GM10266 (cell line): Measurements from ENCODE around the gene EGR4.

Source experiments
- DNase-seq: peaks from one replicate; pipeline ENCODE4 v3.0.0; 2012; ENCODE audit errors: extremely low spot score
- TF ChIP-seq, protein P1 (sequence below): IDR thresholded peaks from 2 replicates; pipeline ENCODE4 v1.5.1; 2012; ENCODE audit warnings: mild to moderate bottlenecking, low read depth; ENCODE audit not compliant: control insufficient read depth, insufficient read depth; ENCODE audit errors: missing control alignments

EGR4 gene

DNA sequence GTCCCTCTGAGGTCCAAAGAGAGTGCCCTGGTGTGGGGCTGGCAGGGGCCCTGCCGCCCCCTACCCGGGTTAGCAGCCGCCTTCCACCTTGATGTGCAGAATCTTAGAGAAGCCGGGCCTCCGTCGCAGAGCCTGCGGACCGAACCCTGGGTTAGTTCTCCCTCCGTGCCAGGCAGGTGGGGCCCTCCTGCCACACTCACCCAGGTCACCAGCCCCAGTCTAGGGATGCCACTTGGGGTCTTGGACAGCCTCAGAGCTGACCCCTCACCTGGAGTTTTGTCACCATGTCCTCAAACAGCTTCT is 34.5 kb downstream of the EGR4 start:
- no peak for DNase-seq
- TF ChIP-seq, protein P1, sequence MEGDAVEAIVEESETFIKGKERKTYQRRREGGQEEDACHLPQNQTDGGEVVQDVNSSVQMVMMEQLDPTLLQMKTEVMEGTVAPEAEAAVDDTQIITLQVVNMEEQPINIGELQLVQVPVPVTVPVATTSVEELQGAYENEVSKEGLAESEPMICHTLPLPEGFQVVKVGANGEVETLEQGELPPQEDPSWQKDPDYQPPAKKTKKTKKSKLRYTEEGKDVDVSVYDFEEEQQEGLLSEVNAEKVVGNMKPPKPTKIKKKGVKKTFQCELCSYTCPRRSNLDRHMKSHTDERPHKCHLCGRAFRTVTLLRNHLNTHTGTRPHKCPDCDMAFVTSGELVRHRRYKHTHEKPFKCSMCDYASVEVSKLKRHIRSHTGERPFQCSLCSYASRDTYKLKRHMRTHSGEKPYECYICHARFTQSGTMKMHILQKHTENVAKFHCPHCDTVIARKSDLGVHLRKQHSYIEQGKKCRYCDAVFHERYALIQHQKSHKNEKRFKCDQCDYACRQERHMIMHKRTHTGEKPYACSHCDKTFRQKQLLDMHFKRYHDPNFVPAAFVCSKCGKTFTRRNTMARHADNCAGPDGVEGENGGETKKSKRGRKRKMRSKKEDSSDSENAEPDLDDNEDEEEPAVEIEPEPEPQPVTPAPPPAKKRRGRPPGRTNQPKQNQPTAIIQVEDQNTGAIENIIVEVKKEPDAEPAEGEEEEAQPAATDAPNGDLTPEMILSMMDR: no peak

DNA sequence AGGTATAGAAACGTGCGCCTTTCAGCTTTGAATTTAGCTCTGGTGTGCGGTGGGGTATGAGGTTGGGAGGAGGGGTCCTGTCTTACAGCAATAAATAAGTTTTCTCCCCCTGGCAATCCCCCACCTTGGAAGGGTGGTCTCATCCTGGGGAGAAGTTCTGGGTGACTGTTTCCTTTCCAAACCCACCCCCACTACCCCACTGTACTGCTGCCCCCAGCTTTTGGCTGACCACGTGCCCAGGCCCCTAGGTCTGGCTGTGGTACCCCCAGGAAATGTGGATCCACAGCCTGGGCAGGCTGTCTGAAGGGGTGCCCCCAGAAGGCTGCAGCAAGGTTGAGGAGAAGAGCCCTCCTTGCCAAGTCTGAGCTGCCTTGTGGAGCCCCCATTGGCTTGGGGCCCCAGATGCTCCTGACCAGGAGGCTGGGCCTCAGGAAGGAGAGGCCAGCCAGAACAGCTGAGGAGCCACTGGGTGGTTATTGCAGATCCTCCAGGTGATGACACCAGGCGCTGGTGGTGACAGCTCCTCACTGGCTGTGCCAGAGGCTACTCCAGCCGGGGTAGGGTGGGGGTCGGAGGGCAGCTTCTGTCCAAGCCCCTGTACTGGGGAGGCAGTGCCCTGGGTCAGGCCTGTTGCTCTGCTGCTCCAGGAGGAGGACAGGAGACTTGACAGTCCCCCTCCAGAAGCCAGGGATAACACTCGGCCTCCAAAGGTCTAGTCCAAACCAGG is 35.0 kb downstream of the EGR4 start:
- no peak for DNase-seq
- TF ChIP-seq, protein P1: no peak

DNA sequence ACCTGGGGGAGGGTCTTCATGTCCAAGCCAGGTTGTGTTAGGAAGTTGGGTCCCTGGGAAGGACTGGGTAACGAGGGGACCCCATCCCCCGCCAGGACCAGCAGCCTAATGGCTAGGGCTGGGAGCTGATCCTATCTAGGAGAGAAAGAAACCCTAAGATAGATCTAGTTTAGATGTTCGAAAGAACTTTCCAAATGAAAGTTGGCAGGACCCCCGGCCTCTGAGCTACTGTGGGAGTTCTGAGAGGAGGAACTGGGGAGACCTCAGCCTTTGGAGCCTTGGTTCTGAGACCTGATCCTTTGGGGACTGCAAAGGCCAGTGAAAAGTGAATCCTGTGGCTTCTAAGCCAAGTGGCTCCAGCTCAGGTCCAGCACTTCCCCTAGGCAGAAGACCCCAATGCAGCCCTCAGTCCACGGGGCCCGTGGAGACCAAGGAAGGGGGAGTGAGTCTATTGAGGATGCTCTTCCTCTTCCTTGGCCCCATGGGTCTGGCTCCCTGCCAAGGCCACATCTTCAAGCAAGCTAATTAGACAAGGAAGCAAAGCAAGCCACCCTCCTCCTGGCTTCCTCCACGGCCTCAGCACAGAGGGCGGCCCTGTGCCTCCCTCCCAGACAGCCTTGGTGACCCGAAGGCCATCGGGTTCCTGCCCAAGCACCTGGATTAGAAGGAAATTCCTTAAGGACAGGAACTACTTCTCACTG is 35.8 kb downstream of the EGR4 start:
- DNase-seq: no peak
- TF ChIP-seq, protein P1: no peak

DNA sequence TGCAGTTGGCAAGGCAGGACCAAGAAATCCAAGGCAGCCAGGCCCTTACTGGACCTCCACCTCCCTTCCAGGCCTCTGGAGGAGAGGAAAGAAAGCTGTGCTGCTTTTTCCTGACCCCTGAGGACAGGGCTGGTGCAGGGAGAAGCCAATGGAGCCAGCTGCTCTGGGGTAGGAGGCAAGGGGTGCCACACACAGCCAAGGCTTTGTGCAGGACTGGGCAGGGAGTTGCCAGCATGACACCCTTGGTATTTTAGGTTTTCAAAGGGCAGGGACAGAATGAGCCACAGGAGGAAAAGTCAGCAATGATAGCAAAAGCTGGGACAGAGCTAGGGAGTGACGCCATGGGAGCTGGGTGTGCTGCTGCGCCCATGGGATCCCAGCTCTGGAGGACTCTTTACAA is 36.3 kb downstream of the EGR4 start:
- no peak for DNase-seq

DNA sequence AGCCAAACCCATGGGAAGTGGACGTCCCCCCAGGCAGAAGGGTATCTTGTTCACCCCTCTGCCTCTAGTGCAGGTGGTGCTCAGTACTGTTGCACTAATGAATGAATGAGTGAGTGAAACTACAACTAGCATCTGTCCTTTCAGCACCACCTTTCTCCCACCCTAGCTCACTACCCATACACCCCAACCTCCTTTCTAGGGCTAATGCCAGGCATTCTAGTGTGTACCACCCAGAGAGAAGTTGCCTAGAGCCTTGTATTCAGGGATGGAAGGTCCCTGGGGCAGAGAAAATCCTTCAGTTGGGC is 36.8 kb downstream of the EGR4 start:
- TF ChIP-seq, protein P1: no peak
- no peak for DNase-seq

More for the DNA sequence above, 36.3 kb downstream of the EGR4 start:
- TF ChIP-seq, protein P1: no peak

DNA sequence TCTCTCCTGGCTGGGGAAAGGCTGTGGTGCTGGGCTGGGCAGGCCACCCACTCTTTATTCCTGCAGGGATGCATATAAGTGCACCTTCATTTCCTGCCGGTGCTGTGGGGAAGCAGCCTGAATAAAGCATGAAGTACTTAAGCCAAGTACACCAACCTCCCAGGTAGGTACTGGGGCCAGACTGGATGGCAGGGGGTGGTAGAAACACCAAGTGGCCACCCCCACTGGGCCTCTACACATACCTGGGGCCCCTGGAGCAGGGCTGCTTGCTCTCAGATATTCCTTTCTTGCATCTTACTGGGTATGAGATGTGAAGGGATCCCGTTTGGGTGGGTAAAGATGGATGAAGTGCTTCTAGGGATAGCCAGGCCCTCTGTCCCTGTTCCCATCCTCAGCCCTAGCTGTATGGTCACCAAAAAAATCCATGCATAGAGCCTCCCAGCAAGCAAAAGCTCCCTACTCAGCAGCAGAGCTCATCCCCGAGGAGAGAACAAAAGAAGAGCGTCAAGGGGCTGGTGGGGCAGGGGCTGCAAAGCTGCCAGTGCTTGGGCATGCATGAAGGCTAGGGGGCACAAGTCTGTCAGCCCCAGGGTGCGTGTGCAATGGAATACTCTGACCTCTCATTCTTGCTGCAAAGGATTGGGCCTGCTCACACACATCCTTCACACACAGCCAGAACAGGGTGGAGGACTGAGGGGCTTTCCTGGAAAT is 37.3 kb downstream of the EGR4 start:
- TF ChIP-seq, protein P1: no peak
- no peak for DNase-seq
